ENCODE results near the gene CHPT1.

GRCh38 chr12:101713930-101714329 is 16.5 kb downstream of the CHPT1 start:
- TF ChIP-seq EZH2phosphoT487 (IDR thresholded peaks at IDR 0.05): no peak
- TF ChIP-seq, protein P1, sequence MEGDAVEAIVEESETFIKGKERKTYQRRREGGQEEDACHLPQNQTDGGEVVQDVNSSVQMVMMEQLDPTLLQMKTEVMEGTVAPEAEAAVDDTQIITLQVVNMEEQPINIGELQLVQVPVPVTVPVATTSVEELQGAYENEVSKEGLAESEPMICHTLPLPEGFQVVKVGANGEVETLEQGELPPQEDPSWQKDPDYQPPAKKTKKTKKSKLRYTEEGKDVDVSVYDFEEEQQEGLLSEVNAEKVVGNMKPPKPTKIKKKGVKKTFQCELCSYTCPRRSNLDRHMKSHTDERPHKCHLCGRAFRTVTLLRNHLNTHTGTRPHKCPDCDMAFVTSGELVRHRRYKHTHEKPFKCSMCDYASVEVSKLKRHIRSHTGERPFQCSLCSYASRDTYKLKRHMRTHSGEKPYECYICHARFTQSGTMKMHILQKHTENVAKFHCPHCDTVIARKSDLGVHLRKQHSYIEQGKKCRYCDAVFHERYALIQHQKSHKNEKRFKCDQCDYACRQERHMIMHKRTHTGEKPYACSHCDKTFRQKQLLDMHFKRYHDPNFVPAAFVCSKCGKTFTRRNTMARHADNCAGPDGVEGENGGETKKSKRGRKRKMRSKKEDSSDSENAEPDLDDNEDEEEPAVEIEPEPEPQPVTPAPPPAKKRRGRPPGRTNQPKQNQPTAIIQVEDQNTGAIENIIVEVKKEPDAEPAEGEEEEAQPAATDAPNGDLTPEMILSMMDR (IDR thresholded peaks at IDR 0.05): no peak
